GM12878 (cell line): Measurements from ENCODE around the gene MMGT1. TPM values are rescaled to one million over a fixed set of nuclear protein-coding genes. Genes with fewer than 3 reads are reported as not detected.

Experiments used
- ATAC-seq: fragments of 200-7000 bp; cut with Tn5 transposase; 3 replicates; pipeline ENCODE4 v1.9.1; 2020; ENCODE audit warnings: mild to moderate bottlenecking, moderate library complexity
- BruUV-seq: library from RNA; stranded (reverse); fragments of 400-500 nt; replicated peaks from 2 replicates; lab custom pipeline; 2021; lab: Mats Ljungman, UMichigan
- CTCF ChIA-PET: fragments of 300-600 bp; sonication (Branson Sonifier 250); formaldehyde crosslinking; extraction: SDS; loops from one replicate; lab custom pipeline; 2021; ENCODE audit warnings: inconsistent platforms; lab: Yijun Ruan, JAX
- POLR2A ChIA-PET: fragments of 350-600 bp; formaldehyde crosslinking; extraction: SDS; loops from one replicate; lab custom pipeline; 2021; ENCODE audit warnings: inconsistent platforms; lab: Charles Lee
- RAD21 ChIA-PET: fragments of 300-600 bp; sonication (Branson Sonifier 250); formaldehyde crosslinking; loops from one replicate; lab custom pipeline; 2023; ENCODE audit warnings: antibody characterized with exemption; ENCODE audit not compliant: unreplicated experiment; lab: Charles Lee
- SMC1A ChIA-PET: fragments of 300-600 bp; sonication (Branson Sonifier 250); formaldehyde crosslinking; loops from one replicate; lab custom pipeline; 2023; ENCODE audit not compliant: unreplicated experiment, uncharacterized antibody; lab: Charles Lee
- DNase-seq: peaks from one replicate; pipeline ENCODE4 v3.0.0-alpha.2; 2011; ENCODE audit warnings: low read depth, low spot score
- FAIRE-seq: peaks from 3 replicates; lab custom pipeline; 2011; peaks lifted over from hg19 to GRCh38; lab: Jason Lieb, UNC
- H2AFZ ChIP-seq: 2 replicates; pipeline ENCODE4 v1.6.0; 2011; ENCODE audit warnings: low read depth, low read length, control low read depth; ENCODE audit not compliant: control insufficient read depth
- H3K27ac ChIP-seq: 2 replicates; pipeline ENCODE4 v1.5.1; 2011; ENCODE audit warnings: control low read depth; ENCODE audit not compliant: control insufficient read depth, insufficient read depth
- H3K27me3 ChIP-seq, 2 experiments: replicated peaks in 1 of 2; 2 replicates each; pipeline versions ENCODE4 v1.6.0 to v1.6.1; 2011; ENCODE audit warnings: low read length in 1 of 2; ENCODE audit not compliant: control insufficient read depth in 2 of 2, insufficient read depth in 2 of 2
- H3K36me3 ChIP-seq, 2 experiments: 2 replicates each; pipeline ENCODE4 v1.5.1; 2011; ENCODE audit warnings: low read length in 1 of 2; ENCODE audit not compliant: control insufficient read depth in 2 of 2, insufficient read depth in 2 of 2
- H3K4me1 ChIP-seq: 2 replicates; pipeline ENCODE4 v1.6.1; 2011; ENCODE audit warnings: mild to moderate bottlenecking, low read length, moderate library complexity, mixed read lengths; ENCODE audit not compliant: control insufficient read depth, insufficient read depth
- H3K4me2 ChIP-seq: 2 replicates; pipeline ENCODE4 v1.6.0; 2011; ENCODE audit warnings: control low read depth; ENCODE audit not compliant: control insufficient read depth, insufficient read depth
- H3K4me3 ChIP-seq: fragments of 200-600 bp; sonication (generic); 2 replicates; pipeline ENCODE4 v1.5.1; 2016
- H3K79me2 ChIP-seq: 2 replicates; pipeline ENCODE4 v1.6.0; 2011; ENCODE audit warnings: low read length; ENCODE audit not compliant: control insufficient read depth, insufficient read depth
- H3K9ac ChIP-seq: 2 replicates; pipeline ENCODE4 v1.8.0; 2011; ENCODE audit warnings: low read length, control low read depth, mixed read lengths; ENCODE audit not compliant: control insufficient read depth, insufficient read depth
- H3K9me3 ChIP-seq: replicated peaks from 3 replicates; pipeline ENCODE4 v1.5.1; 2011; ENCODE audit warnings: mild to moderate bottlenecking, low read length; ENCODE audit not compliant: control insufficient read depth, insufficient read depth
- H4K20me1 ChIP-seq: 2 replicates; pipeline ENCODE4 v1.6.0; 2011; ENCODE audit not compliant: control insufficient read depth, insufficient read depth
- CTCF ChIP-seq, 3 experiments: IDR thresholded peaks in 2 of 3; conservative IDR thresholded peaks in 1 of 3; 2 replicates each; pipeline ENCODE4 v1.5.1; 2011; ENCODE audit warnings: low read depth in 3 of 3, low read length in 3 of 3, mild to moderate bottlenecking in 3 of 3, control low read depth in 2 of 3, moderate library complexity in 2 of 3, inconsistent platforms in 1 of 3, mixed read lengths in 1 of 3; ENCODE audit not compliant: control insufficient read depth in 2 of 3, insufficient read depth in 1 of 3; ENCODE audit errors: extremely low read depth in 1 of 3
- FOXK2 ChIP-seq: fragments of 450-650 bp; IDR thresholded peaks from 2 replicates; pipeline ENCODE4 v1.6.1; 2017; ENCODE audit warnings: mild to moderate bottlenecking, moderate library complexity
- RAD21 ChIP-seq: IDR thresholded peaks from 2 replicates; pipeline ENCODE4 v1.6.1; 2011; ENCODE audit warnings: mild to moderate bottlenecking, low read depth, low read length, moderate library complexity; ENCODE audit not compliant: insufficient read depth
- SIX5 ChIP-seq: IDR thresholded peaks from 2 replicates; pipeline ENCODE4 v1.6.1; 2011; ENCODE audit warnings: mild to moderate bottlenecking, low read depth, low read length, moderate library complexity; ENCODE audit not compliant: severe bottlenecking
- SMC3 ChIP-seq: IDR thresholded peaks from 2 replicates; pipeline ENCODE4 v1.6.1; 2011; ENCODE audit warnings: low read length, improper control_type of control experiment, borderline replicate concordance
- WGBS: methylation state at CpG from one replicate; pipeline ENCODE4 v1.1.6; 2016; ENCODE audit warnings: low lambda C conversion rate; ENCODE audit not compliant: insufficient replicate concordance, insufficient coverage; ENCODE audit errors: missing lambda C conversion rate; 5-methylcytosine and 5-hydroxymethylcytosine counted together
- in situ Hi-C: fragments of 300-500 bp; cut with MboI; formaldehyde crosslinking; loops from 9 replicates; pipeline ENCODE4 v1.14.3; 2018; ENCODE audit warnings: mixed read lengths
- intact Hi-C: fragments of 100-400 bp; cut with micrococcal nuclease; formaldehyde crosslinking; loops from one replicate; pipeline ENCODE4 v1.14.2; 2022; ENCODE audit not compliant: unreplicated experiment
- polyA plus RNA-seq, 11 experiments: library from polyadenylated mRNA; depleted of rRNA in 4 of 11; unstranded in 6 of 11; stranded (reverse) in 5 of 11; fragments of >200 nt; fragmentation: Nextera tagmentation in 4 of 11; fragmentation: Illumina TruSeq in 1 of 11; extraction: Ambion mirVana in 4 of 11; extraction: Trizol in 1 of 11; gene quantifications; 1 replicate in 1 of 11; 2 replicates in 10 of 11; pipeline versions ENCODE4 v1.2.1 to v1.2.3, GENCODE V29; 2011 to 2016; ENCODE audit warnings: inconsistent platforms in 2 of 11, missing spikeins in 2 of 11, low read depth in 1 of 11
- total RNA-seq, 4 experiments: library from RNA; depleted of rRNA in 3 of 4; stranded (reverse); fragments of >200 nt in 3 of 4; fragmentation: Illumina TruSeq in 1 of 4; extraction: Trizol in 1 of 4; gene quantifications; 2 replicates each; pipeline versions ENCODE4 v1.2.1 to v1.2.3, GENCODE V29; 2013 to 2021

MMGT1 gene
- total and polyA plus RNA-seq, 10 of the 15 experiments (the other 5 are each of a cell fraction or from before 2014, with no cell fraction given), result 8.8 to 19.2 (median 13.7) TPM

GRCh38 chrX:135931644-135932487 is 41.9 kb downstream of the MMGT1 start:
- H3K4me2 ChIP-seq, result no peak overlapping the region
- H3K4me3 ChIP-seq, result no peak overlapping the region
- no peaks in the 10 kb centered on the region for H3K79me2 ChIP-seq
- no peaks in the 10 kb centered on the region for H3K9me3 ChIP-seq
- CTCF ChIA-PET, result interaction anchor here (0.8 to 4.1 kb wide), 11 partner anchors 9 to 307 kb away, joined by 3 to 19 read pairs (median 5); no protein-coding TSS in a partner anchor
- no peak overlapping the region for H3K27ac ChIP-seq
- SMC1A ChIA-PET, result interaction anchor here (0.9 to 1.5 kb wide), 2 partner anchors 8 to 11 kb away, joined by 3 to 4 read pairs; no protein-coding TSS in a partner anchor
- intact Hi-C loops, result loop anchor here (2.0 to 5.0 kb wide), 2 partner anchors 190 to 299 kb away; no protein-coding TSS in a partner anchor
- ATAC-seq (peak; percentile 95), FAIRE-seq (no peak), DNase-seq (no peak)
- POLR2A ChIA-PET, result interaction anchor here (1.1 kb wide), 1 partner anchor 11 kb away, joined by 3 read pairs; no protein-coding TSS in a partner anchor
- in situ Hi-C loops, result loop anchor here (10.0 kb wide), 1 partner anchor 297 kb away; no protein-coding TSS in a partner anchor
- no peak overlapping the region for H3K9ac ChIP-seq
- no TSS peak for BruUV-seq
- RAD21 ChIA-PET, result interaction anchor here (0.6 to 2.0 kb wide), 5 partner anchors 9 to 562 kb away, joined by 3 to 5 read pairs (median 4); no protein-coding TSS in a partner anchor
- no peaks in the 10 kb centered on the region; a peak in 1 of 4 replicates for H3K27me3 ChIP-seq
- H4K20me1 ChIP-seq, result no peaks in the 10 kb centered on the region
- TF ChIP-seq SMC3, result peak; percentile 52; the same call in 1 of the 2 replicates
- peak; percentile 68 for TF ChIP-seq RAD21
- TF ChIP-seq SIX5, result no peak
- TF ChIP-seq CTCF (IDR thresholded peaks at IDR 0.05 in 2 of 3, conservative IDR thresholded peaks at IDR 0.05 in 1 of 3; ENCODE audit: control insufficient read depth in 2 of 3, extremely low read depth in 1 of 3, insufficient read depth in 1 of 3, low read depth in 3 of 3, low read length in 3 of 3), result peak; percentile 58 to 88 (median 60)
- TF ChIP-seq FOXK2, result no peak
- H2AFZ ChIP-seq, result no peak overlapping the region
- H3K4me1 ChIP-seq, result no peaks in the 10 kb centered on the region
- H3K36me3 ChIP-seq, result no peaks in the 10 kb centered on the region
- 30% methylated on average over 19 of the region's 19 CpGs for WGBS
